ENCODE measurements around the gene EFCAB6. TPM values are rescaled to one million over a fixed set of nuclear protein-coding genes. Genes with fewer than 3 reads are reported as not detected.

Gene EFCAB6
- total and polyA plus RNA-seq, 10 of the 15 experiments (the other 5 are each of a cell fraction or from before 2014, with no cell fraction given) = 0.05 to 0.42 (median 0.19) TPM

- TF ChIP-seq IRF5 (IDR thresholded peaks at IDR 0.05; ENCODE audit: borderline replicate concordance) = no peak
- TF ChIP-seq YBX1 (IDR thresholded peaks at IDR 0.05) = no peak
- no peak for TF ChIP-seq ESRRA (IDR thresholded peaks at IDR 0.05; ENCODE audit: low read length)
- no peak for TF ChIP-seq JUND (IDR thresholded peaks at IDR 0.05; ENCODE audit: low read depth, low read length)
- no peak for TF ChIP-seq IKZF1 (conservative IDR thresholded peaks at IDR 0.05)
- TF ChIP-seq NFYA (IDR thresholded peaks at IDR 0.05; ENCODE audit: borderline replicate concordance, low read depth, low read length) = no peak
- no peak for TF ChIP-seq NFYB (IDR thresholded peaks at IDR 0.05; ENCODE audit: insufficient read depth, low read depth, low read length)
- no peak for TF ChIP-seq USF2 (IDR thresholded peaks at IDR 0.05; ENCODE audit: borderline replicate concordance, low read depth, low read length)
- no peak for TF ChIP-seq CEBPZ (IDR thresholded peaks at IDR 0.05; ENCODE audit: low read depth, low read length)
- no peak for TF ChIP-seq TBL1XR1 (IDR thresholded peaks at IDR 0.05; ENCODE audit: low read depth, low read length)
Measured at GRCh38 chr22:43622886-43623285, 189.2 kb downstream of the EFCAB6 start (continued).

Measured in GM12878 (cell line).